GM12891 (cell line): Measurements from ENCODE around the gene ARHGAP11A.

Source experiments
- POLR2A ChIP-seq: IDR thresholded peaks from 2 replicates; pipeline ENCODE4 v1.6.1; 2011; ENCODE audit warnings: low read depth, low read length, control low read depth
- POLR2AphosphoS5 ChIP-seq: IDR thresholded peaks from 2 replicates; pipeline ENCODE4 v1.6.1; 2011; ENCODE audit warnings: low read depth, low read length, control low read depth

DNA sequence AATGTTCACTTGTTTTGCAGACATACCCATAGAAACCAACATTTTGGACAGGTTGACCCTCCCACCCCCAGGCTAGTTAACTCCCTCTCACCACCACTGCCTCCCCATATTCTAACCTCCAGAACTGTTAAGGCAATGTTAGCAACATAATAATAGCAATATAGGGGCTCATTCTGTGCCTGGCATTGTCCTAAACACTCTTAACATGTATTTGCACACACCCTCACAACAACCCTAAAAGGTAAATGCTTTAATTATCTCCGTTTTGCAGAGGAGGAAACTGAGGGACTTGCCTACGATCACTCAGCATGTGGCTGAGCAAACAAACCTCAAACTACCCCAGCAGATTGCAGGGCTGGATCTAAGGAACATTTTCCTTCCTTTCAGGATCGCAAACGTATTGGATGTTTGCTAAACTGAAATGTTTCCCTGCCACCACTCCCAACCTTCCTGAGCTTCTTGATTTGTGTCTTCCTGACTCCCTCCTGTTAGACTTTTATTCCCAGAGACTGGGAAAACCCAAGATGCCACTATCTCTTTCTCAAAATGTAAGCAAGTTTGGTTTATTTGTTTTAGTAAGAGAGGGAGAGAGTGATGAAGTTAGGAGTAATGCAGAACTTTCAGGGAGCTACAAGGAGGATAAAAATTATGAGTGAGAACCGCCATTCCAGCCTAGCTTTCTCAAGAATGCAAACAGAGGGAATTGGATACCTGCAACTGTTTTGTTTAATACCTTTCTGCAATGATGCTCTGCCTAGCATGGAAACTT lies 27.5 kb downstream of the ARHGAP11A start:
- TF ChIP-seq POLR2A (no peak), POLR2AphosphoS5 (no peak)
